MM.1S (cell line): ENCODE data around the gene APPL2.

ENCODE experiments used
- DNase-seq: peaks from one replicate; pipeline ENCODE4 v3.0.0-alpha.2; 2015
- H2AFZ ChIP-seq: fragments of 300-600 bp; sonication (generic); 2 replicates; pipeline ENCODE4 v1.6.0; 2016; ENCODE audit warnings: antibody characterized with exemption, low read length
- H3F3A ChIP-seq: fragments of 300-600 bp; sonication (generic); 2 replicates; pipeline ENCODE4 v1.6.1; 2016; ENCODE audit warnings: mild to moderate bottlenecking, antibody characterized with exemption, low read length, moderate library complexity, mixed read lengths; ENCODE audit not compliant: insufficient read depth
- H3K27ac ChIP-seq: fragments of 300-600 bp; sonication (generic); 2 replicates; pipeline ENCODE4 v1.5.1; 2016; ENCODE audit warnings: mild to moderate bottlenecking, low read length
- H3K27me3 ChIP-seq: fragments of 300-600 bp; sonication (generic); replicated peaks from 2 replicates; pipeline ENCODE4 v1.6.0; 2016; ENCODE audit warnings: low read length; ENCODE audit not compliant: insufficient read depth
- H3K36me3 ChIP-seq: fragments of 300-600 bp; sonication (generic); replicated peaks from 2 replicates; pipeline ENCODE4 v1.6.1; 2016; ENCODE audit warnings: mild to moderate bottlenecking, low read length, mixed read lengths; ENCODE audit not compliant: insufficient read depth
- H3K4me1 ChIP-seq: fragments of 300-600 bp; sonication (generic); 2 replicates; pipeline ENCODE4 v1.6.1; 2016; ENCODE audit warnings: low read length, mixed read lengths
- H3K4me2 ChIP-seq: fragments of 300-600 bp; sonication (generic); 2 replicates; pipeline ENCODE4 v1.6.0; 2016; ENCODE audit warnings: low read depth, low read length
- H3K4me3 ChIP-seq: fragments of 300-600 bp; sonication (generic); 2 replicates; pipeline ENCODE4 v1.5.1; 2016; ENCODE audit warnings: low read length, mixed read lengths
- H3K79me2 ChIP-seq: fragments of 300-600 bp; sonication (generic); 2 replicates; pipeline ENCODE4 v1.6.1; 2016; ENCODE audit warnings: mixed run types, low read length, mixed read lengths
- H3K9ac ChIP-seq: fragments of 300-600 bp; sonication (generic); 2 replicates; pipeline ENCODE4 v1.6.1; 2016; ENCODE audit warnings: low read length, mixed read lengths
- H3K9me2 ChIP-seq: fragments of 300-600 bp; sonication (generic); replicated peaks from 2 replicates; pipeline ENCODE4 v1.6.1; 2016; ENCODE audit warnings: mild to moderate bottlenecking, low read length, mixed read lengths; ENCODE audit not compliant: insufficient read depth
- H3K9me3 ChIP-seq: fragments of 300-600 bp; sonication (generic); replicated peaks from 2 replicates; pipeline ENCODE4 v1.6.1; 2016; ENCODE audit warnings: mild to moderate bottlenecking, low read length, mixed read lengths; ENCODE audit not compliant: insufficient read depth
- H4K20me1 ChIP-seq: fragments of 300-600 bp; sonication (generic); 2 replicates; pipeline ENCODE4 v1.6.1; 2016; ENCODE audit warnings: mild to moderate bottlenecking, low read length, moderate library complexity, mixed read lengths; ENCODE audit not compliant: insufficient read depth
- EZH2 ChIP-seq: fragments of 300-600 bp; sonication (generic); optimal IDR thresholded peaks from 2 replicates; pipeline ENCODE3; 2017; ENCODE audit warnings: low read depth, mild to moderate bottlenecking, antibody characterized with exemption, low read length, mixed read lengths
- EZH2phosphoT487 ChIP-seq: fragments of 300-600 bp; sonication (generic); IDR thresholded peaks from 2 replicates; pipeline ENCODE4 v1.6.1; 2018; ENCODE audit warnings: antibody characterized with exemption, low read length
- TF ChIP-seq, protein P1 (sequence below): fragments of 300-600 bp; sonication (generic); IDR thresholded peaks from 2 replicates; pipeline ENCODE4 v1.5.1; 2016; ENCODE audit warnings: antibody characterized with exemption, low read length, mixed read lengths

APPL2 gene

DNA sequence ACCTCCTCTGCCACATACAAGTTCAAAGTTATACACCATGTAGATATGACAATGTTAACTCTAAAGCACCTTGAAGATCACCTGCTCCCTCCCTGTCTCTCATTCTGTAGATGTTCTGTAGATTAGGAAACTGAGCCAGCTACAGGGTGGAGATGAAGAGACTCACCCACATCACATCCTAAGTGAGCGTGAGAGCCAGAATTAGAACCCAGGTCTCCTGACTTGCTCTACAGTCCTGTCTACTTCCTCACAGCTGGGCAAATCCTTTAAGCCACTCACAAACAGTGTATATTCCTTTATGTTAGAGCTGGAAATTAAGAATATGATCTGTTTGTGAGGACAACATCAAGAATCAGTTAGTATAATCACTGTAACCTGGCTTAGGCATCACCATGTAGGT is 1.8 kb downstream of the APPL2 start:
- no peak for TF ChIP-seq EZH2phosphoT487
- no peak for TF ChIP-seq EZH2
- TF ChIP-seq, protein P1, sequence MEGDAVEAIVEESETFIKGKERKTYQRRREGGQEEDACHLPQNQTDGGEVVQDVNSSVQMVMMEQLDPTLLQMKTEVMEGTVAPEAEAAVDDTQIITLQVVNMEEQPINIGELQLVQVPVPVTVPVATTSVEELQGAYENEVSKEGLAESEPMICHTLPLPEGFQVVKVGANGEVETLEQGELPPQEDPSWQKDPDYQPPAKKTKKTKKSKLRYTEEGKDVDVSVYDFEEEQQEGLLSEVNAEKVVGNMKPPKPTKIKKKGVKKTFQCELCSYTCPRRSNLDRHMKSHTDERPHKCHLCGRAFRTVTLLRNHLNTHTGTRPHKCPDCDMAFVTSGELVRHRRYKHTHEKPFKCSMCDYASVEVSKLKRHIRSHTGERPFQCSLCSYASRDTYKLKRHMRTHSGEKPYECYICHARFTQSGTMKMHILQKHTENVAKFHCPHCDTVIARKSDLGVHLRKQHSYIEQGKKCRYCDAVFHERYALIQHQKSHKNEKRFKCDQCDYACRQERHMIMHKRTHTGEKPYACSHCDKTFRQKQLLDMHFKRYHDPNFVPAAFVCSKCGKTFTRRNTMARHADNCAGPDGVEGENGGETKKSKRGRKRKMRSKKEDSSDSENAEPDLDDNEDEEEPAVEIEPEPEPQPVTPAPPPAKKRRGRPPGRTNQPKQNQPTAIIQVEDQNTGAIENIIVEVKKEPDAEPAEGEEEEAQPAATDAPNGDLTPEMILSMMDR = no peak
- Histone ChIP-seq H3K9me2 (no peaks in the 10 kb centered on the region), H3K27ac (peak overlapping the region; percentile 22; the same call in 1 of the 2 replicates), H2AFZ (no peak overlapping the region), H3K9ac (peak overlapping the region; percentile 74; the same call in 1 of the 2 replicates), H3K9me3 (no peaks in the 10 kb centered on the region), H3K79me2 (peaks cover 59% of the 10 kb centered on the region), H3K4me3 (peak overlapping the region; percentile 78), H3K36me3 (no peaks in the 10 kb centered on the region), H3K4me2 (peak overlapping the region; percentile 78), H3K4me1 (peaks cover 29% of the 10 kb centered on the region), H3F3A (peaks cover 7% of the 10 kb centered on the region), H3K27me3 (no peaks in the 10 kb centered on the region), H4K20me1 (no peaks in the 10 kb centered on the region)
- no peak for DNase-seq

GRCh38 chr12:105233041-105233905 is 2.7 kb downstream of the APPL2 start:
- no peaks in the 10 kb centered on the region for H3K9me2 ChIP-seq
- H3K4me3 ChIP-seq = no peak overlapping the region
- no peaks in the 10 kb centered on the region for H3K36me3 ChIP-seq
- TF ChIP-seq EZH2phosphoT487 (no peak), EZH2 (no peak)
- TF ChIP-seq, protein P1 = no peak
- H3K9ac ChIP-seq = no peak overlapping the region
- H3K4me1 ChIP-seq = peaks cover 35% of the 10 kb centered on the region
- H3K79me2 ChIP-seq = peaks cover 59% of the 10 kb centered on the region
- H2AFZ ChIP-seq = no peak overlapping the region
- peak overlapping the region; percentile 78 for H3K4me2 ChIP-seq
- H3K27ac ChIP-seq = no peak overlapping the region
- H3K27me3 ChIP-seq = no peaks in the 10 kb centered on the region
- no peaks in the 10 kb centered on the region for H4K20me1 ChIP-seq
- DNase-seq = no peak
- no peaks in the 10 kb centered on the region for H3K9me3 ChIP-seq
- peaks cover 16% of the 10 kb centered on the region for H3F3A ChIP-seq

- Histone ChIP-seq H3K4me3 (no peak overlapping the region), H3K4me1 (peaks cover 50% of the 10 kb centered on the region), H3K9me3 (no peaks in the 10 kb centered on the region), H4K20me1 (no peaks in the 10 kb centered on the region), H3K9ac (no peak overlapping the region), H3K27ac (no peak overlapping the region), H3K4me2 (no peak overlapping the region), H3F3A (peaks cover 28% of the 10 kb centered on the region), H2AFZ (no peak overlapping the region), H3K27me3 (no peaks in the 10 kb centered on the region), H3K9me2 (no peaks in the 10 kb centered on the region), H3K36me3 (no peaks in the 10 kb centered on the region), H3K79me2 (peaks cover 69% of the 10 kb centered on the region)
- no peak for TF ChIP-seq EZH2phosphoT487
- TF ChIP-seq, protein P1 = no peak
- no peak for TF ChIP-seq EZH2
- DNase-seq = no peak
Measured at GRCh38 chr12:105231396-105231795, 4.6 kb downstream of the APPL2 start.
